GM13976 (cell line): ENCODE results near the gene KCNMA1.

ENCODE experiments used
- DNase-seq: peaks from one replicate; pipeline ENCODE4 v3.0.0; 2012; ENCODE audit warnings: low spot score
- in situ Hi-C: fragments of 300-500 bp; cut with MboI; formaldehyde crosslinking; loops from one replicate; pipeline ENCODE4 v1.12.0; 2022; ENCODE audit warnings: low sequenced_read_pairs, mixed read lengths, inconsistent platforms; ENCODE audit not compliant: unreplicated experiment
- TF ChIP-seq, protein P1 (sequence below): IDR thresholded peaks from 2 replicates; pipeline ENCODE4 v1.5.1; 2012; ENCODE audit warnings: borderline replicate concordance, mild to moderate bottlenecking; ENCODE audit not compliant: insufficient read depth; ENCODE audit errors: extremely low read depth, missing control alignments, control extremely low read depth

Gene KCNMA1

DNA sequence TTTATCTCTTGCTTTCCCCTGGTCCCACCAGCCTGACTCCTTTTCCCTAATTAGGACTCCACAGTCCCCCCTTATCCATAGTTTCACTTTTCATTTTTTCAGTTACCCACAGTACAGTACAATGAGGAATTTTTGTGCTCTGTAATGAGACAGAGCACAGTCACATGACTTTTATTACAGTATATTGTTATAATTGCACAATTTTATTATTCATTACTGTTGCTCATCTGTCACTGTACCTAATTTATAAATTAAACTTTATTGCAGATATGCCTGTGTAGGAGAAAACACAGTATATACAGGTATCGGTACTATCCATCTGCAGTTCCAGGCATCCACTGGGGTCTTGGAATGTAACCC lies 125.4 kb downstream of the KCNMA1 start:
- in situ Hi-C loops, result no loop called here
- no peak for DNase-seq
- TF ChIP-seq, protein P1, sequence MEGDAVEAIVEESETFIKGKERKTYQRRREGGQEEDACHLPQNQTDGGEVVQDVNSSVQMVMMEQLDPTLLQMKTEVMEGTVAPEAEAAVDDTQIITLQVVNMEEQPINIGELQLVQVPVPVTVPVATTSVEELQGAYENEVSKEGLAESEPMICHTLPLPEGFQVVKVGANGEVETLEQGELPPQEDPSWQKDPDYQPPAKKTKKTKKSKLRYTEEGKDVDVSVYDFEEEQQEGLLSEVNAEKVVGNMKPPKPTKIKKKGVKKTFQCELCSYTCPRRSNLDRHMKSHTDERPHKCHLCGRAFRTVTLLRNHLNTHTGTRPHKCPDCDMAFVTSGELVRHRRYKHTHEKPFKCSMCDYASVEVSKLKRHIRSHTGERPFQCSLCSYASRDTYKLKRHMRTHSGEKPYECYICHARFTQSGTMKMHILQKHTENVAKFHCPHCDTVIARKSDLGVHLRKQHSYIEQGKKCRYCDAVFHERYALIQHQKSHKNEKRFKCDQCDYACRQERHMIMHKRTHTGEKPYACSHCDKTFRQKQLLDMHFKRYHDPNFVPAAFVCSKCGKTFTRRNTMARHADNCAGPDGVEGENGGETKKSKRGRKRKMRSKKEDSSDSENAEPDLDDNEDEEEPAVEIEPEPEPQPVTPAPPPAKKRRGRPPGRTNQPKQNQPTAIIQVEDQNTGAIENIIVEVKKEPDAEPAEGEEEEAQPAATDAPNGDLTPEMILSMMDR, result no peak

GRCh38 chr10:77511498-77512218 lies 126.0 kb downstream of the KCNMA1 start:
- in situ Hi-C loops, result no loop called here
- TF ChIP-seq, protein P1, result no peak
- no peak for DNase-seq

- in situ Hi-C loops, result no loop called here
- TF ChIP-seq, protein P1, result no peak
- DNase-seq, result no peak
Observed at GRCh38 chr10:77510695-77511094, 126.9 kb downstream of the KCNMA1 start.

DNA sequence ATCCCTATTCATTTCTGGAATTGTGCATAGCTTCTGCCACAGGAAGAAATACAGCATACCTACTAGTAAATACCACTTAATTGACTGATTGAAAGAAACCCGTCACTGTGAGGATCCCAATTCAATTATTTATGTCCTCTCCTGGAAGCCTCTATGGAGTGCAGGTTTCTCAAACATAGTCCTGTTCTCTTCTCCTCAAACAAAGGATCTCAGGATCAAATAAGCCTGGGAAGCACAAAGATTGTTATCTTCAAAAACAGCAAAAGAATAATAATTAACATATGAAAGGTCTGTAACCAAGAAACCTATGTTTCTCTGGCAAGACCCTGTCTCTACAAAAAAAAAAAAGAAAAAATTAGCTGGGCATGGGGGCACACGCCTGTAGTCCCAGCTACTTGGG lies 127.3 kb downstream of the KCNMA1 start:
- in situ Hi-C loops, result no loop called here
- no peak for DNase-seq
- TF ChIP-seq, protein P1, result no peak

GRCh38 chr10:77509391-77509790 lies 128.2 kb downstream of the KCNMA1 start:
- in situ Hi-C loops, result no loop called here
- no peak for DNase-seq
- TF ChIP-seq, protein P1, result no peak

GRCh38 chr10:77507291-77507880 lies 130.2 kb downstream of the KCNMA1 start:
- no peak for DNase-seq
- in situ Hi-C loops, result no loop called here
- TF ChIP-seq, protein P1, result no peak
